Measurements from ENCODE around the gene RTN4RL1. TPM values are rescaled to one million over a fixed set of nuclear protein-coding genes. Genes with fewer than 3 reads are reported as not detected.
A peak's percentile ranks its signal among the peaks of the same experiment; 100 is the strongest.

RTN4RL1 gene
- total RNA-seq, 1 donor from 2014 or later: 0.77 TPM

- H3K79me2 ChIP-seq (ENCODE audit: insufficient read depth, low read length): peaks cover 70% of the 10 kb centered on the region
- Mint-ChIP-seq H3K27ac (ENCODE audit: unreplicated experiment) (peak overlapping the region; percentile 34), H3K4me3 (ENCODE audit: unreplicated experiment) (peak overlapping the region; percentile 64), H3K9me3 (ENCODE audit: unreplicated experiment) (peaks cover 5% of the 10 kb centered on the region), H3K36me3 (ENCODE audit: low read depth, unreplicated experiment) (peaks cover 14% of the 10 kb centered on the region), H3K4me1 (ENCODE audit: low read depth, unreplicated experiment) (peaks cover 15% of the 10 kb centered on the region), H3K27me3 (ENCODE audit: low read depth, unreplicated experiment) (peaks cover 2% of the 10 kb centered on the region)
- FAIRE-seq (no peak), DNase-seq (ENCODE audit: low read depth) (no peak)
- H3K4me1 ChIP-seq (ENCODE audit: insufficient read depth, low read length): peaks cover 41% of the 10 kb centered on the region
- H3K36me3 ChIP-seq (ENCODE audit: insufficient read depth, low read length): peaks cover 9% of the 10 kb centered on the region
- peak overlapping the region; percentile 93 for H3K9ac ChIP-seq (ENCODE audit: low read length)
- no peak for TF ChIP-seq EZH2 (IDR thresholded peaks at IDR 0.05; ENCODE audit: insufficient read depth, low read length)
- no peak for TF ChIP-seq CTCF (IDR thresholded peaks at IDR 0.05; ENCODE audit: insufficient read depth, low read depth, low read length)
- peak overlapping the region; percentile 86 for H3K4me2 ChIP-seq (ENCODE audit: low read length)
- no peaks in the 10 kb centered on the region for H3K9me3 ChIP-seq (ENCODE audit: insufficient read depth, low read depth, low read length)
- H4K20me1 ChIP-seq (ENCODE audit: insufficient read depth, low read length): peaks cover 38% of the 10 kb centered on the region
- H2AFZ ChIP-seq (ENCODE audit: low read depth, low read length): no peak overlapping the region
- peak overlapping the region; percentile 83 for H3K27ac ChIP-seq (ENCODE audit: low read depth, low read length)
- H3K27me3 ChIP-seq (ENCODE audit: insufficient read depth, low read length): no peaks in the 10 kb centered on the region
- H3K4me3 ChIP-seq (ENCODE audit: insufficient read depth, low read depth, low read length): peak overlapping the region; percentile 78
Measured at GRCh38 chr17:2056206-2057174, 31.4 kb upstream of the RTN4RL1 start.

- no peak for FAIRE-seq
- Mint-ChIP-seq H3K27me3 (ENCODE audit: low read depth, unreplicated experiment) (peaks cover 2% of the 10 kb centered on the region), H3K9me3 (ENCODE audit: unreplicated experiment) (peaks cover 5% of the 10 kb centered on the region)
Measured at GRCh38 chr17:2055292-2056205, 30.4 kb upstream of the RTN4RL1 start.

More at GRCh38 chr17:2055292-2056205, 30.4 kb upstream of the RTN4RL1 start:
- Histone ChIP-seq H3K9ac (ENCODE audit: low read length) (peak overlapping the region; percentile 93), H3K4me1 (ENCODE audit: insufficient read depth, low read length) (peaks cover 36% of the 10 kb centered on the region), H2AFZ (ENCODE audit: low read depth, low read length) (no peak overlapping the region), H3K79me2 (ENCODE audit: insufficient read depth, low read length) (peaks cover 61% of the 10 kb centered on the region), H3K27me3 (ENCODE audit: insufficient read depth, low read length) (no peaks in the 10 kb centered on the region), H4K20me1 (ENCODE audit: insufficient read depth, low read length) (peaks cover 40% of the 10 kb centered on the region), H3K4me3 (ENCODE audit: insufficient read depth, low read depth, low read length) (peak overlapping the region; percentile 78), H3K9me3 (ENCODE audit: insufficient read depth, low read depth, low read length) (no peaks in the 10 kb centered on the region), H3K36me3 (ENCODE audit: insufficient read depth, low read length) (peaks cover 9% of the 10 kb centered on the region), H3K27ac (ENCODE audit: low read depth, low read length) (peak overlapping the region; percentile 87), H3K4me2 (ENCODE audit: low read length) (peak overlapping the region; percentile 86)
- peaks cover 10% of the 10 kb centered on the region for H3K36me3 Mint-ChIP-seq (ENCODE audit: low read depth, unreplicated experiment)
- TF ChIP-seq CTCF (IDR thresholded peaks at IDR 0.05; ENCODE audit: insufficient read depth, low read depth, low read length): no peak
- TF ChIP-seq EZH2 (IDR thresholded peaks at IDR 0.05; ENCODE audit: insufficient read depth, low read length): no peak
- H3K4me1 Mint-ChIP-seq (ENCODE audit: low read depth, unreplicated experiment): peaks cover 11% of the 10 kb centered on the region
- H3K4me3 Mint-ChIP-seq (ENCODE audit: unreplicated experiment): no peak overlapping the region
- H3K27ac Mint-ChIP-seq (ENCODE audit: unreplicated experiment): no peak overlapping the region
- DNase-seq (ENCODE audit: low read depth): no peak

All from astrocyte (in vitro differentiated cells and primary cell).